Amniotic epithelial cell (primary cell): Measurements from ENCODE around the gene UGT1A6.

Experiments used
- DNase-seq: peaks from one replicate; pipeline ENCODE4 v3.0.0-alpha.2; 2010; ENCODE audit warnings: low read depth

Gene UGT1A6

DNA sequence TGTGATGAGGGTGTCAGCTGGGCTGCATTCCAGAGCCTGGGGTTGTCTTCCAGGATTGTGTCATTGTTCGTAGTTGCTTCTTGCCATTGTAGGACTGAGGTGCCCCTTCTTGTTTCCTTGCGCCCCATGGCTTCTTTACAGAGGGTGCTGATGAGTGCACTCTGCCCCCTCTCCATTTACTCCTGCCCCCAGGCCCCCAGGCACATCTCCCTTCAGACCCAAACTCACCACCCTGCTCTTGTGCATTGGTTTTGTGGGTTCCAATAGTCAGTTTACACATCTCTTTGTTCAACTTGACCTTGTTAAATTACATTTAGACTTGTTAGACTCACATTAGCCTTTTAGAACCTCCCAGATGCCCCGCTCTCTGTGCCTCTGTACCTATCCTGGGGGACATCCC is 128.5 kb downstream of the UGT1A6 start:
- no peak for DNase-seq

DNA sequence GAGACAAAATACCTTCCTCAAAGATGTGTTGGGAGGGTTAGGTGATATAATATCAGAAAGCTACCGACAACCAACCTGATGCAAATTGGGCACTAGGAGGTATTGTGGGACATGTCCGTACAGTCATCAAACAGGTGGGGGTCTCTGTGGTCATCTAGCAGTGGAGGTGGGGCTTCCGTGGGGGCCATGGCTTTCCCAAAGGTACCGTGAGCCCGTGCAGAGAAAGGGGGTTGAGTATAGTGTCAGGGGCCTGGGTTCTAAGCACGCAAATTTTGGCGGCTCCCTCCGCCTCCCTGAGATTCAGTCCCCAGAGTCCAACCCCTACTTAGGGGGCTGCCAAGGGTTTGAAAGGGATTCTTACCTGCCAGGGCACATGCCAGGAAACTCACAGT is 129.0 kb downstream of the UGT1A6 start:
- no peak for DNase-seq

DNA sequence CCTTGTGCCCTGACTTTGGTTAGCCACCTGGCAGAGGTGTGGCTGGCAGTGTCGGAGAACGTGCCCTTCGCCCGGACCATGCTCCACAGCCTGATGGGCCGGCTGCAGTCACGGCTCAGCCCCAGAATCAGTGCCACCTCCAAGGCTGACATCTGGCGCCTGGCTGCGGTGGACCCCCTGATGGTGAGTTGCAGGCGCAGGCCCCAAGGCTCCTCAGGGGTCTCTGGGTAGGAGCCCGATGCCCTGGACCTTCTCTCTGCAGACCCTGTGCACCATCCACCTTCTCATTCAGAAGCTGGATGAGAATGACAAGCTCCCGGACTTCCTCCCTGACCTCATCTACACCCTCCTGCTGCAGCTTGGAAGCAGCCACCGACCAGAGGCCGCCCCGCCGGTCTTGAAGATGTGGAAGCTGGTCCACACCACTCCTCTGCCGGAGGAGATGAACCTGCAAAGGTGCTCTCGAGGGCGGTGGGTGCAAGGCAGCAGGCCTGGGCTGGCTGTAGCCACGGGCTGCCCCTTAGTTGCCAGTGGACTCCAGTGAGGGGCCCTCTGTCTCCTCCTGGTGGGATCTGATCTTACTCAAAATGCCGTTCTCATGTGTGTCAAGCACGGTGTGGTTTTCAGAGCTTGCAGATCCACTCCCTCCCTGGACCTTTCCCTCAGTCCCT is 129.5 kb downstream of the UGT1A6 start:
- DNase-seq = no peak
